Smooth muscle cell (in vitro differentiated cells): ENCODE results near the gene ZNF605. TPM values are rescaled to one million over a fixed set of nuclear protein-coding genes. Genes with fewer than 3 reads are reported as not detected.

Source experiments
- DNase-seq: peaks from one replicate; lab custom pipeline; 2025; ENCODE audit not compliant: unreplicated experiment; lab: John Stamatoyannopoulos, UW
- H2AFZ ChIP-seq: fragments of 200-600 bp; sonication (generic); 2 replicates; pipeline ENCODE4 v1.6.0; 2016; ENCODE audit warnings: antibody characterized with exemption, low read depth, mild to moderate bottlenecking
- H3F3A ChIP-seq: fragments of 200-600 bp; sonication (generic); 2 replicates; pipeline ENCODE4 v1.6.0; 2017; ENCODE audit warnings: antibody characterized with exemption, low read depth
- H3K27ac ChIP-seq: fragments of 200-600 bp; sonication (generic); 2 replicates; pipeline ENCODE4 v1.5.1; 2016; ENCODE audit warnings: low read depth, mild to moderate bottlenecking
- H3K27me3 ChIP-seq: fragments of 200-600 bp; sonication (generic); 2 replicates; pipeline ENCODE4 v1.6.1; 2016; ENCODE audit warnings: low read depth, mild to moderate bottlenecking
- H3K36me3 ChIP-seq: fragments of 200-600 bp; sonication (generic); 2 replicates; pipeline ENCODE4 v1.5.1; 2016; ENCODE audit warnings: low read depth
- H3K4me1 ChIP-seq: fragments of 200-600 bp; sonication (generic); 2 replicates; pipeline ENCODE4 v1.5.1; 2016; ENCODE audit warnings: low read depth
- H3K4me2 ChIP-seq: fragments of 200-600 bp; sonication (generic); 2 replicates; pipeline ENCODE4 v1.6.0; 2016; ENCODE audit warnings: mild to moderate bottlenecking
- H3K4me3 ChIP-seq: fragments of 200-600 bp; sonication (generic); 2 replicates; pipeline ENCODE4 v1.5.1; 2016; ENCODE audit warnings: mild to moderate bottlenecking
- H3K79me2 ChIP-seq: fragments of 200-600 bp; sonication (generic); 2 replicates; pipeline ENCODE4 v1.6.0; 2016; ENCODE audit warnings: low read depth, mild to moderate bottlenecking
- H3K9ac ChIP-seq: fragments of 200-600 bp; sonication (generic); 2 replicates; pipeline ENCODE4 v1.6.0; 2016; ENCODE audit warnings: low read depth
- H3K9me3 ChIP-seq: fragments of 200-600 bp; sonication (generic); replicated peaks from 2 replicates; pipeline ENCODE4 v1.5.1; 2016; ENCODE audit warnings: low read depth
- H4K20me1 ChIP-seq: fragments of 200-600 bp; sonication (generic); 2 replicates; pipeline ENCODE4 v1.6.0; 2016; ENCODE audit warnings: low read depth
- CTCF ChIP-seq: fragments of 200-600 bp; sonication (generic); IDR thresholded peaks from 2 replicates; pipeline ENCODE4 v1.5.1; 2017; ENCODE audit warnings: borderline replicate concordance, mild to moderate bottlenecking, antibody characterized with exemption; ENCODE audit not compliant: insufficient read depth, poor library complexity, severe bottlenecking
- WGBS: methylation state at CpG from one replicate; pipeline ENCODE4 v1.1.7; 2016; ENCODE audit warnings: low lambda C conversion rate; 5-methylcytosine and 5-hydroxymethylcytosine counted together
- polyA plus RNA-seq: library from polyadenylated mRNA; unstranded; fragments of >200 nt; fragmentation: Nextera tagmentation; extraction: Ambion mirVana; gene quantifications from 2 replicates; pipeline ENCODE4 v1.2.1, GENCODE V29; 2016
- total RNA-seq: library from RNA; depleted of rRNA; stranded (reverse); fragments of >200 nt; gene quantifications from 2 replicates; pipeline ENCODE4 v1.2.3, GENCODE V29; 2014

The ZNF605 gene
- total and polyA plus RNA-seq, 2 experiments from 2014 or later, result 6.3 to 9.7 TPM

- Histone ChIP-seq H3K27ac (no peak overlapping the region), H4K20me1 (no peaks in the 10 kb centered on the region), H2AFZ (no peak overlapping the region), H3K9me3 (peaks cover 44% of the 10 kb centered on the region), H3K36me3 (peaks cover 63% of the 10 kb centered on the region), H3K79me2 (peaks cover 15% of the 10 kb centered on the region), H3K4me1 (no peaks in the 10 kb centered on the region), H3K4me2 (no peak overlapping the region), H3K27me3 (no peaks in the 10 kb centered on the region), H3F3A (no peaks in the 10 kb centered on the region), H3K4me3 (no peak overlapping the region), H3K9ac (no peak overlapping the region)
- TF ChIP-seq CTCF, result no peak
- WGBS, result 98% methylated on average over 9 of the region's 9 CpGs
- no peak for DNase-seq
Observed at GRCh38 chr12:132945806-132946205, 10.3 kb downstream of the ZNF605 start.

GRCh38 chr12:132942611-132943010 lies 13.5 kb downstream of the ZNF605 start:
- H3K4me3 ChIP-seq, result no peak overlapping the region
- no peaks in the 10 kb centered on the region for H3K4me1 ChIP-seq
- H3K36me3 ChIP-seq, result peaks cover 55% of the 10 kb centered on the region
- over 99% methylated on average over 13 of the region's 13 CpGs for WGBS
- no peaks in the 10 kb centered on the region for H4K20me1 ChIP-seq
- TF ChIP-seq CTCF, result no peak
- H3K9me3 ChIP-seq, result peaks cover 54% of the 10 kb centered on the region
- no peaks in the 10 kb centered on the region for H3F3A ChIP-seq
- H3K4me2 ChIP-seq, result no peak overlapping the region
- DNase-seq, result no peak
- no peaks in the 10 kb centered on the region for H3K79me2 ChIP-seq
- no peak overlapping the region for H2AFZ ChIP-seq
- no peak overlapping the region for H3K27ac ChIP-seq
- H3K9ac ChIP-seq, result no peak overlapping the region
- H3K27me3 ChIP-seq, result no peaks in the 10 kb centered on the region

GRCh38 chr12:132941336-132941954 lies 14.7 kb downstream of the ZNF605 start:
- Histone ChIP-seq H2AFZ (no peak overlapping the region), H3K4me3 (no peak overlapping the region), H3K9ac (no peak overlapping the region), H3K4me1 (no peaks in the 10 kb centered on the region), H4K20me1 (no peaks in the 10 kb centered on the region), H3K36me3 (peaks cover 50% of the 10 kb centered on the region), H3K79me2 (no peaks in the 10 kb centered on the region), H3K9me3 (peaks cover 61% of the 10 kb centered on the region), H3F3A (no peaks in the 10 kb centered on the region), H3K27me3 (no peaks in the 10 kb centered on the region), H3K4me2 (no peak overlapping the region), H3K27ac (no peak overlapping the region)
- no peak for DNase-seq
- TF ChIP-seq CTCF, result no peak
- WGBS, result 96% methylated on average over 34 of the region's 34 CpGs
